Measurements from ENCODE around the gene RELN. TPM values are rescaled to one million over a fixed set of nuclear protein-coding genes. Genes with fewer than 3 reads are reported as not detected.

Gene RELN
- total RNA-seq, 1 donor from 2014 or later, result 7.1 TPM

- Histone ChIP-seq H3K4me3 (ENCODE audit: low read depth, low read length) (no peak overlapping the region), H3K36me3 (ENCODE audit: control insufficient read depth, insufficient read depth, low read length) (no peaks in the 10 kb centered on the region), H3K27me3 (ENCODE audit: control insufficient read depth, insufficient read depth, low read length) (peaks cover 2% of the 10 kb centered on the region)
- no peak for TF ChIP-seq CTCF (IDR thresholded peaks at IDR 0.05; ENCODE audit: insufficient read depth, low read length, poor library complexity, severe bottlenecking)
- DNase-seq (ENCODE audit: low read depth), result no peak
These were observed 551.8 kb downstream of the RELN start for GRCh38 chr7:103437623-103438022.

- no peaks in the 10 kb centered on the region for H3K36me3 ChIP-seq (ENCODE audit: control insufficient read depth, insufficient read depth, low read length)
- TF ChIP-seq CTCF (IDR thresholded peaks at IDR 0.05; ENCODE audit: insufficient read depth, low read length, poor library complexity, severe bottlenecking), result no peak
- no peak overlapping the region for H3K4me3 ChIP-seq (ENCODE audit: low read depth, low read length)
- DNase-seq (ENCODE audit: low read depth), result no peak
- no peaks in the 10 kb centered on the region for H3K27me3 ChIP-seq (ENCODE audit: control insufficient read depth, insufficient read depth, low read length)
These were observed 556.7 kb downstream of the RELN start for GRCh38 chr7:103432712-103433111.

- no peaks in the 10 kb centered on the region for H3K36me3 ChIP-seq (ENCODE audit: control insufficient read depth, insufficient read depth, low read length)
- DNase-seq (ENCODE audit: low read depth), result no peak
- no peak overlapping the region for H3K4me3 ChIP-seq (ENCODE audit: low read depth, low read length)
- H3K27me3 ChIP-seq (ENCODE audit: control insufficient read depth, insufficient read depth, low read length), result no peaks in the 10 kb centered on the region
- TF ChIP-seq CTCF (IDR thresholded peaks at IDR 0.05; ENCODE audit: insufficient read depth, low read length, poor library complexity, severe bottlenecking), result no peak
These were observed 564.3 kb downstream of the RELN start for GRCh38 chr7:103425177-103425576.

GRCh38 chr7:103423467-103424179, 565.8 kb downstream of the RELN start:
- DNase-seq (ENCODE audit: low read depth), result no peak
- H3K27me3 ChIP-seq (ENCODE audit: control insufficient read depth, insufficient read depth, low read length), result no peaks in the 10 kb centered on the region
- no peak for TF ChIP-seq CTCF (IDR thresholded peaks at IDR 0.05; ENCODE audit: insufficient read depth, low read length, poor library complexity, severe bottlenecking)
- H3K4me3 ChIP-seq (ENCODE audit: low read depth, low read length), result no peak overlapping the region
- H3K36me3 ChIP-seq (ENCODE audit: control insufficient read depth, insufficient read depth, low read length), result no peaks in the 10 kb centered on the region

Other genes starting within 250 kb of the RELN start
- 16.7 and 17.6 TPM in 2 replicates for gene ORC5, start 218.4 kb upstream of the RELN start, total RNA-seq